Measurements from ENCODE around the gene TREM2.

Gene TREM2

GRCh38 chr6:41122918-41123317, 40.0 kb downstream of the TREM2 start:
- Histone ChIP-seq H3K18ac (ENCODE audit: low read length) (no peak overlapping the region), H4K8ac (ENCODE audit: low read depth, low read length) (no peak overlapping the region), H3K4me1 (ENCODE audit: control insufficient read depth in 1 of 2, insufficient read depth in 2 of 2, low read length in 2 of 2) (no peaks in the 10 kb centered on the region), H3K9me3 (ENCODE audit: insufficient read depth, low read depth, low read length) (no peaks in the 10 kb centered on the region), H2AK5ac (ENCODE audit: low read length) (no peak overlapping the region), H2BK120ac (ENCODE audit: insufficient read depth, low read length, poor library complexity) (no peak overlapping the region), H3K14ac (ENCODE audit: low read length) (no peak overlapping the region), H4K12ac (ENCODE audit: low read depth, low read length) (no peak overlapping the region), H3K4ac (ENCODE audit: low read depth, low read length) (no peak overlapping the region), H3K23ac (ENCODE audit: low read length) (no peak overlapping the region), H3K27ac (ENCODE audit: low read depth, low read length) (no peak overlapping the region), H4K91ac (ENCODE audit: low read depth, low read length) (no peak overlapping the region), H3K27me3 (ENCODE audit: insufficient read depth, low read length) (no peaks in the 10 kb centered on the region), H3K4me2 (ENCODE audit: low read length) (no peak overlapping the region), H3K79me2 (ENCODE audit: control insufficient read depth, insufficient read depth, low read length, poor library complexity) (no peaks in the 10 kb centered on the region), H3K36me3 (ENCODE audit: control insufficient read depth in 1 of 2, insufficient read depth in 2 of 2, low read length in 2 of 2) (no peaks in the 10 kb centered on the region), H2BK5ac (ENCODE audit: low read depth, low read length, poor library complexity) (no peak overlapping the region), H2AFZ (ENCODE audit: insufficient read depth, low read length, poor library complexity) (no peak overlapping the region), H2BK12ac (ENCODE audit: low read length) (no peak overlapping the region), H3K79me1 (ENCODE audit: low read length) (no peaks in the 10 kb centered on the region), H3K4me3 (ENCODE audit: low read depth, low read length) (no peak overlapping the region), H3K9ac (ENCODE audit: low read length) (no peak overlapping the region)
- DNase-seq, result no peak
- no CpG with 5 or more reads among the region's 1 CpG for WGBS (ENCODE audit: extremely low coverage, insufficient coverage, insufficient read length)

- DNase-seq, result no peak
Measured at GRCh38 chr6:41122373-41122772, 40.5 kb downstream of the TREM2 start.

DNA sequence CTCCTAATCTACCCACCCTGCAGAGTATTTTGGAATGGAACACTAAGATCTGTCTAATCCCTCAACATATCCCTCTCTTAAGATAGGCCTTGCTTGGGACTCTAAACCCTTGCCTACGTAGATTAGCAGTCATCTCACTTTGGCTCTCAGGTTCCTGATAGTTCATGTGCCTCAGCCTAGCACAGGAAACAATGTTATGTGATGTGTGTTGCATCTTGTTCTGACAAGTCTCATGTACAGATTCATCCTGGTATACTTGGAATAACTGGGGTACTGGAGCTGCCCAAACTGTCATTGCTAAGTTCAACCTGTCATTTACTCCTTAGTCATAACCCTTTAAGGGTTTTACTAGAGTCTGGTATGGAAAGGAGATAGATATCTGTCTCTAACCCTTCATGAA, 42.9 kb downstream of the TREM2 start:
- H3K4me1 ChIP-seq (ENCODE audit: control insufficient read depth in 1 of 2, insufficient read depth in 2 of 2, low read length in 2 of 2), result no peaks in the 10 kb centered on the region
- H2AK5ac ChIP-seq (ENCODE audit: low read length), result no peak overlapping the region
- no peaks in the 10 kb centered on the region for H3K36me3 ChIP-seq (ENCODE audit: control insufficient read depth in 1 of 2, insufficient read depth in 2 of 2, low read length in 2 of 2)
- H3K79me1 ChIP-seq (ENCODE audit: low read length), result no peaks in the 10 kb centered on the region
- no peak overlapping the region for H3K4me3 ChIP-seq (ENCODE audit: low read depth, low read length)
- no peak overlapping the region for H3K4ac ChIP-seq (ENCODE audit: low read depth, low read length)
- DNase-seq, result no peak
- no peak overlapping the region for H4K91ac ChIP-seq (ENCODE audit: low read depth, low read length)
- H3K27me3 ChIP-seq (ENCODE audit: insufficient read depth, low read length), result no peaks in the 10 kb centered on the region
- H2BK12ac ChIP-seq (ENCODE audit: low read length), result no peak overlapping the region
- H3K27ac ChIP-seq (ENCODE audit: low read depth, low read length), result no peak overlapping the region
- no peaks in the 10 kb centered on the region for H3K79me2 ChIP-seq (ENCODE audit: control insufficient read depth, insufficient read depth, low read length, poor library complexity)
- H4K8ac ChIP-seq (ENCODE audit: low read depth, low read length), result no peak overlapping the region
- H3K23ac ChIP-seq (ENCODE audit: low read length), result no peak overlapping the region
- no peak overlapping the region for H2BK120ac ChIP-seq (ENCODE audit: insufficient read depth, low read length, poor library complexity)
- H3K4me2 ChIP-seq (ENCODE audit: low read length), result no peak overlapping the region
- H2AFZ ChIP-seq (ENCODE audit: insufficient read depth, low read length, poor library complexity), result no peak overlapping the region
- H3K9me3 ChIP-seq (ENCODE audit: insufficient read depth, low read depth, low read length), result no peaks in the 10 kb centered on the region
- WGBS (ENCODE audit: extremely low coverage, insufficient coverage, insufficient read length), result no CpG with 5 or more reads among the region's 1 CpG
- no peak overlapping the region for H4K12ac ChIP-seq (ENCODE audit: low read depth, low read length)
- no peak overlapping the region for H2BK5ac ChIP-seq (ENCODE audit: low read depth, low read length, poor library complexity)
- no peak overlapping the region for H3K14ac ChIP-seq (ENCODE audit: low read length)
- H3K18ac ChIP-seq (ENCODE audit: low read length), result no peak overlapping the region
- no peak overlapping the region for H3K9ac ChIP-seq (ENCODE audit: low read length)

More at GRCh38 chr6:41122373-41122772, 40.5 kb downstream of the TREM2 start:
- Histone ChIP-seq H3K4ac (ENCODE audit: low read depth, low read length) (no peak overlapping the region), H3K79me1 (ENCODE audit: low read length) (no peaks in the 10 kb centered on the region), H3K4me2 (ENCODE audit: low read length) (no peak overlapping the region), H2AFZ (ENCODE audit: insufficient read depth, low read length, poor library complexity) (no peak overlapping the region), H2BK120ac (ENCODE audit: insufficient read depth, low read length, poor library complexity) (no peak overlapping the region), H3K27ac (ENCODE audit: low read depth, low read length) (no peak overlapping the region), H3K4me1 (ENCODE audit: control insufficient read depth in 1 of 2, insufficient read depth in 2 of 2, low read length in 2 of 2) (no peaks in the 10 kb centered on the region), H3K79me2 (ENCODE audit: control insufficient read depth, insufficient read depth, low read length, poor library complexity) (no peaks in the 10 kb centered on the region), H3K9me3 (ENCODE audit: insufficient read depth, low read depth, low read length) (no peaks in the 10 kb centered on the region), H3K27me3 (ENCODE audit: insufficient read depth, low read length) (no peaks in the 10 kb centered on the region), H3K23ac (ENCODE audit: low read length) (no peak overlapping the region), H2BK5ac (ENCODE audit: low read depth, low read length, poor library complexity) (no peak overlapping the region), H3K18ac (ENCODE audit: low read length) (no peak overlapping the region), H2BK12ac (ENCODE audit: low read length) (no peak overlapping the region), H4K12ac (ENCODE audit: low read depth, low read length) (no peak overlapping the region), H3K4me3 (ENCODE audit: low read depth, low read length) (no peak overlapping the region), H3K36me3 (ENCODE audit: control insufficient read depth in 1 of 2, insufficient read depth in 2 of 2, low read length in 2 of 2) (no peaks in the 10 kb centered on the region), H2AK5ac (ENCODE audit: low read length) (no peak overlapping the region), H4K8ac (ENCODE audit: low read depth, low read length) (no peak overlapping the region), H4K91ac (ENCODE audit: low read depth, low read length) (no peak overlapping the region), H3K9ac (ENCODE audit: low read length) (no peak overlapping the region), H3K14ac (ENCODE audit: low read length) (no peak overlapping the region)
- WGBS (ENCODE audit: extremely low coverage, insufficient coverage, insufficient read length), result no CpG with 5 or more reads among the region's 1 CpG

- Histone ChIP-seq H3K36me3 (ENCODE audit: control insufficient read depth in 1 of 2, insufficient read depth in 2 of 2, low read length in 2 of 2) (no peaks in the 10 kb centered on the region), H3K27ac (ENCODE audit: low read depth, low read length) (no peak overlapping the region), H3K18ac (ENCODE audit: low read length) (no peak overlapping the region), H3K79me1 (ENCODE audit: low read length) (no peaks in the 10 kb centered on the region), H2AK5ac (ENCODE audit: low read length) (no peak overlapping the region), H4K8ac (ENCODE audit: low read depth, low read length) (no peak overlapping the region), H3K9me3 (ENCODE audit: insufficient read depth, low read depth, low read length) (no peaks in the 10 kb centered on the region), H3K4me2 (ENCODE audit: low read length) (no peak overlapping the region), H4K12ac (ENCODE audit: low read depth, low read length) (no peak overlapping the region), H3K4me3 (ENCODE audit: low read depth, low read length) (no peak overlapping the region), H3K23ac (ENCODE audit: low read length) (no peak overlapping the region), H3K14ac (ENCODE audit: low read length) (no peak overlapping the region), H2BK120ac (ENCODE audit: insufficient read depth, low read length, poor library complexity) (no peak overlapping the region), H3K79me2 (ENCODE audit: control insufficient read depth, insufficient read depth, low read length, poor library complexity) (no peaks in the 10 kb centered on the region), H2BK12ac (ENCODE audit: low read length) (no peak overlapping the region), H2AFZ (ENCODE audit: insufficient read depth, low read length, poor library complexity) (no peak overlapping the region), H3K4me1 (ENCODE audit: control insufficient read depth in 1 of 2, insufficient read depth in 2 of 2, low read length in 2 of 2) (no peaks in the 10 kb centered on the region), H3K27me3 (ENCODE audit: insufficient read depth, low read length) (no peaks in the 10 kb centered on the region), H4K91ac (ENCODE audit: low read depth, low read length) (no peak overlapping the region), H3K9ac (ENCODE audit: low read length) (no peak overlapping the region), H3K4ac (ENCODE audit: low read depth, low read length) (no peak overlapping the region), H2BK5ac (ENCODE audit: low read depth, low read length, poor library complexity) (no peak overlapping the region)
- no peak for DNase-seq
- no CpG with 5 or more reads among the region's 1 CpG for WGBS (ENCODE audit: extremely low coverage, insufficient coverage, insufficient read length)
Measured at GRCh38 chr6:41119508-41119907, 43.4 kb downstream of the TREM2 start.
